Mesenchymal stem cell (in vitro differentiated cells and primary cell): ENCODE results near the gene DIS3L2.
"Not testable (repeated sequence)": the region's sequence is repeated elsewhere in the genome, so short reads cannot be mapped to it uniquely, and the experiment has no call there.

Experiments used
- DNase-seq: peaks from one replicate; pipeline ENCODE4 v3.0.0-alpha.2; 2013
- H2AFZ ChIP-seq: one replicate; pipeline ENCODE4 v1.6.1; 2013; ENCODE audit warnings: low read depth, mild to moderate bottlenecking, control low read depth, inconsistent platforms, low read length, moderate library complexity
- H2AK5ac ChIP-seq: 2 replicates; pipeline ENCODE4 v1.6.1; 2013; ENCODE audit warnings: low read length, moderate library complexity, mild to moderate bottlenecking, inconsistent platforms; ENCODE audit not compliant: severe bottlenecking
- H2BK120ac ChIP-seq: one replicate; pipeline ENCODE4 v1.6.1; 2013; ENCODE audit warnings: low read depth, mild to moderate bottlenecking, inconsistent platforms, low read length, moderate library complexity
- H2BK12ac ChIP-seq, 2 experiments: one replicate each; pipeline ENCODE4 v1.6.1; 2013; ENCODE audit warnings: inconsistent platforms in 2 of 2, low read length in 2 of 2, mild to moderate bottlenecking in 2 of 2, moderate library complexity in 2 of 2, control low read depth in 1 of 2
- H2BK15ac ChIP-seq: one replicate; pipeline ENCODE4 v1.6.1; 2013; ENCODE audit warnings: mild to moderate bottlenecking, low read depth, inconsistent platforms; ENCODE audit not compliant: poor library complexity, severe bottlenecking
- H2BK5ac ChIP-seq: 2 replicates; pipeline ENCODE4 v1.6.1; 2013; ENCODE audit warnings: low read depth, mild to moderate bottlenecking, low read length, control low read depth, inconsistent platforms; ENCODE audit not compliant: poor library complexity, severe bottlenecking
- H3K14ac ChIP-seq, 2 experiments: one replicate each; pipeline ENCODE4 v1.6.1; 2013; ENCODE audit warnings: inconsistent platforms in 2 of 2, low read length in 2 of 2, control low read depth in 1 of 2, mild to moderate bottlenecking in 1 of 2, moderate library complexity in 1 of 2
- H3K18ac ChIP-seq, 2 experiments: one replicate each; pipeline ENCODE4 v1.6.1; 2013; ENCODE audit warnings: inconsistent platforms in 2 of 2, low read length in 2 of 2, control low read depth in 1 of 2, low read depth in 1 of 2, mild to moderate bottlenecking in 1 of 2
- H3K23ac ChIP-seq, 2 experiments: one replicate each; pipeline ENCODE4 v1.6.1; 2013; ENCODE audit warnings: inconsistent platforms in 2 of 2, low read length in 2 of 2, mild to moderate bottlenecking in 2 of 2, moderate library complexity in 2 of 2, control low read depth in 1 of 2
- H3K27ac ChIP-seq: 2 replicates; pipeline ENCODE4 v1.5.1; 2013; ENCODE audit warnings: mild to moderate bottlenecking, moderate library complexity, low read length, control low read depth, inconsistent platforms; ENCODE audit not compliant: poor library complexity, severe bottlenecking
- H3K27me3 ChIP-seq, 2 experiments: 2 replicates each; pipeline versions ENCODE4 v1.6.1 to v1.7.0; 2013; ENCODE audit warnings: low read length in 2 of 2, mild to moderate bottlenecking in 2 of 2, moderate library complexity in 2 of 2, control low read depth in 1 of 2, inconsistent platforms in 1 of 2; ENCODE audit not compliant: control insufficient read depth in 1 of 2, insufficient read depth in 1 of 2
- H3K36me3 ChIP-seq, 2 experiments: 2 replicates each; pipeline versions ENCODE4 v1.6.1 to v1.7.0; 2013; ENCODE audit warnings: low read length in 2 of 2, control low read depth in 1 of 2, inconsistent platforms in 1 of 2, low read depth in 1 of 2, mild to moderate bottlenecking in 1 of 2; ENCODE audit not compliant: insufficient read depth in 2 of 2, control insufficient read depth in 1 of 2
- H3K4ac ChIP-seq, 2 experiments: one replicate each; pipeline ENCODE4 v1.6.1; 2013; ENCODE audit warnings: inconsistent platforms in 2 of 2, low read length in 2 of 2, mild to moderate bottlenecking in 2 of 2, moderate library complexity in 2 of 2, control low read depth in 1 of 2, low read depth in 1 of 2
- H3K4me1 ChIP-seq: 2 replicates; pipeline ENCODE4 v1.6.1; 2013; ENCODE audit warnings: low read depth, low read length, control low read depth; ENCODE audit not compliant: control insufficient read depth, insufficient read depth
- H3K4me2 ChIP-seq: 2 replicates; pipeline ENCODE4 v1.6.1; 2013; ENCODE audit warnings: low read length, mild to moderate bottlenecking, inconsistent platforms; ENCODE audit not compliant: poor library complexity, severe bottlenecking
- H3K4me3 ChIP-seq, 2 experiments: 2 replicates each; pipeline versions ENCODE4 v1.5.1 to v1.7.0; 2013; ENCODE audit warnings: low read length in 2 of 2, mild to moderate bottlenecking in 2 of 2, control low read depth in 1 of 2, low read depth in 1 of 2; ENCODE audit not compliant: insufficient read depth in 1 of 2
- H3K79me1 ChIP-seq: replicated peaks from 2 replicates; pipeline ENCODE4 v1.6.1; 2013; ENCODE audit warnings: mild to moderate bottlenecking, control low read depth, low read length, inconsistent platforms; ENCODE audit not compliant: poor library complexity, severe bottlenecking
- H3K9ac ChIP-seq: 2 replicates; pipeline ENCODE4 v1.7.0; 2013; ENCODE audit warnings: mild to moderate bottlenecking, low read length, moderate library complexity
- H3K9me3 ChIP-seq: 2 replicates; pipeline ENCODE4 v1.7.0; 2013; ENCODE audit warnings: mild to moderate bottlenecking, low read length; ENCODE audit not compliant: control insufficient read depth
- H4K8ac ChIP-seq: one replicate; pipeline ENCODE4 v1.6.1; 2013; ENCODE audit warnings: inconsistent platforms, mild to moderate bottlenecking, low read length, moderate library complexity
- H4K91ac ChIP-seq: one replicate; pipeline ENCODE4 v1.6.1; 2013; ENCODE audit warnings: mild to moderate bottlenecking, low read length, inconsistent platforms
- WGBS: methylation state at CpG from one replicate; pipeline ENCODE4 v1.1.7; 2013; ENCODE audit warnings: mixed read lengths; 5-methylcytosine and 5-hydroxymethylcytosine counted together

DIS3L2 gene

DNA sequence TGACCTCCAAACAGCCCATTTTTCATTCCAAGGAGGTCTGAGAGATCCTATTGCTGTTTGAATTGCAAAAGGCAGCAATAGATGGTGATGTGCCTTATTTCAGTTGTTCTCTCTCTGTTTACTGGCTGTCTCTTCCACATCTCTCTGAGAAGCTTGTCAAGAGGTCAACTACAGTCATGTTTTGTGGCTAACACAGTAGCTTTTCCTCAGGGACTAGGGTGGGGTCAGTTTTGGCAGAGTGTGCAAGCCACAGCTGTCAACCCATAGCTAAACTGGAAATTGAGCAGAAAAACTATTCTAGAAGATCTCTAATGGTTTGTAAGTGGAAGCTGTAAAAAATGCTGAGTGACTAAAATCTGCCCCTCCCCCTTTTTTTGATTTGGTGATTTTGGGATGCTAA lies 67.1 kb downstream of the DIS3L2 start:
- H3K27me3 ChIP-seq = no peaks in the 10 kb centered on the region
- H3K18ac ChIP-seq = no peak overlapping the region
- no peak overlapping the region for H2BK12ac ChIP-seq
- no peaks in the 10 kb centered on the region for H3K4me1 ChIP-seq
- H3K27ac ChIP-seq = no peak overlapping the region
- peaks cover 8% of the 10 kb centered on the region for H3K79me1 ChIP-seq
- H4K8ac ChIP-seq = no peak overlapping the region
- no peak overlapping the region for H3K4me3 ChIP-seq
- H3K14ac ChIP-seq = no peak overlapping the region
- H2BK15ac ChIP-seq = no peak overlapping the region
- H2AFZ ChIP-seq = no peak overlapping the region
- no peak overlapping the region for H3K4me2 ChIP-seq
- H3K23ac ChIP-seq = no peak overlapping the region
- H3K4ac ChIP-seq = no peak overlapping the region
- no peak overlapping the region for H3K9ac ChIP-seq
- H2AK5ac ChIP-seq = no peak overlapping the region
- peaks cover 3 to 43% of the 10 kb centered on the region in 2 experiments for H3K36me3 ChIP-seq
- no peak overlapping the region for H2BK5ac ChIP-seq
- H4K91ac ChIP-seq = no peak overlapping the region
- H3K9me3 ChIP-seq = no peaks in the 10 kb centered on the region
- H2BK120ac ChIP-seq = no peak overlapping the region
- DNase-seq = peak; percentile 26

DNA sequence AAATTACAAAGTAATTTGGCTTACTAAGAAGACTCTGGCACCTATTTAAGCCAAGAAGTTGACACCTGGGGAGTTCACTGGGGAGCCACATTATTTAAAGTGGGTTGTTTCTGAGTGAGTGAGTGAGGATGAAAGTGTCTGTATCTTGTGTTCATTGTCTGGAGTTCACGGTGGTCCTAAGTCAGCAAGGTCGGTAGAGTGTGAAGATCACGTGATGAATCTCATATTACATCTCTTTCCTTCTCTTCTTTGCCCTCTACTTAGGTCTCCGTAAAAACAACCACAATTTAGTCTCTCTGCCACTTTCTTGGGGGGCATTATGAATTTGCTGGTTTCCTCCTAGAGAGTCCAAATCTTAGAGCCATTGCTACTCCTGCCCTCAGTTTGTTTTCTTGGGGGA lies 67.8 kb downstream of the DIS3L2 start:
- Histone ChIP-seq H4K8ac (no peak overlapping the region), H3K27ac (no peak overlapping the region), H2BK120ac (no peak overlapping the region), H3K4me3 (no peak overlapping the region), H3K27me3 (no peaks in the 10 kb centered on the region), H3K4me2 (no peak overlapping the region), H3K23ac (no peak overlapping the region), H3K79me1 (peaks cover 8% of the 10 kb centered on the region), H2AK5ac (no peak overlapping the region), H2BK5ac (no peak overlapping the region), H4K91ac (no peak overlapping the region), H3K14ac (no peak overlapping the region), H3K4me1 (no peaks in the 10 kb centered on the region), H2AFZ (no peak overlapping the region), H3K18ac (no peak overlapping the region), H3K9ac (no peak overlapping the region), H2BK15ac (no peak overlapping the region), H3K9me3 (no peaks in the 10 kb centered on the region), H2BK12ac (no peak overlapping the region), H3K36me3 (peaks cover 3 to 36% of the 10 kb centered on the region in 2 experiments), H3K4ac (no peak overlapping the region)
- DNase-seq = no peak
- WGBS = 86% methylated on average over 3 of the region's 4 CpGs

DNA sequence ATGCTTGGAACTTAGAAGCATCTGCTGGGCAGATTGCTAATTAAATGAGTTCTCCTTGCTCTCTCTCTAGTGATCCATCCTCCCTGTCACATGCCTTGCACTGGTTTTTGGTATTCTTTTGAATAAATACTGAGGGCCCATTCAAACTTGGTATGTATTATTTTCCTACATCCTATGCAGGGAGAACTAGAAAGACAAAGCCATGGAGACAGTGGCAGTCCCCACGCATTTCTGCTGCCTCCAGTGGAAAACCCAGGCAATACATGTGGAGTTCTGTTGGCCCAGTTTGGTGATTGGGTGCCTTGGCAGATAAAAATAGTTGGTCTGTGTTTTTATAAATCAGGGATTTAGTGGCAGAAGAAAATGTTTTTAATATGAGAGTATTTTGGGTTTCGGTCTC lies 68.7 kb downstream of the DIS3L2 start:
- Histone ChIP-seq H3K9ac (no peak overlapping the region), H2BK5ac (no peak overlapping the region), H2AFZ (no peak overlapping the region), H4K8ac (no peak overlapping the region), H2BK12ac (no peak overlapping the region), H2AK5ac (no peak overlapping the region), H3K9me3 (no peaks in the 10 kb centered on the region), H3K18ac (no peak overlapping the region), H2BK15ac (no peak overlapping the region), H2BK120ac (no peak overlapping the region), H3K4me1 (no peaks in the 10 kb centered on the region), H3K27me3 (no peaks in the 10 kb centered on the region), H3K4ac (no peak overlapping the region), H3K4me2 (no peak overlapping the region), H3K36me3 (peaks cover 3 to 27% of the 10 kb centered on the region in 2 experiments), H3K14ac (no peak overlapping the region), H3K4me3 (no peak overlapping the region), H4K91ac (no peak overlapping the region), H3K27ac (no peak overlapping the region), H3K23ac (no peak overlapping the region), H3K79me1 (peaks cover 8% of the 10 kb centered on the region)
- no peak for DNase-seq
- 97% methylated on average over 2 of the region's 2 CpGs for WGBS

DNA sequence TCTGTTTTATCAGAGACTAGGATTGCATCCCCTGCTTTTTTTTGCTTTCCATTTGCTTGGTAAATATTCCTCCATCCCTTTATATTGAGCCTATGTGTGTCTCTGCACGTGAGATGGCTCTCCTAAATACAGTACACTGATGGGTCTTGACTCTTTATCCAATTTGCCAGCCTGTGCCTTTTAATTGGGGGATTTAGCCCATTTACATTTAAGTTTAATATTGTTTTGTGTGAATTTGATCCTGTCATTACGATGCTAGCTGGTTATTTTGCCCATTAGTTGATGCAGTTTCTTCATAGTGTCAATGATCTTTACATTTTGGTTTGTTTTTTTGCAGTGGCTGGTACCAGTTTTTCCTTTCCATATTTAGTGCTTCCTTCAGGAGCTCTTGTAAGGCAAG lies 73.8 kb downstream of the DIS3L2 start:
- Histone ChIP-seq H3K36me3 (peaks cover 11 to 13% of the 10 kb centered on the region in 2 experiments), H3K79me1 (peaks cover 26% of the 10 kb centered on the region)
- WGBS = 98% methylated on average over 2 of the region's 2 CpGs
- not testable (repeated sequence) for H3K4me2 ChIP-seq, DNase-seq, H3K23ac ChIP-seq, H3K27ac ChIP-seq, H3K27me3 ChIP-seq, H2BK12ac ChIP-seq, H4K91ac ChIP-seq, H3K4me3 ChIP-seq, H3K18ac ChIP-seq, H2BK5ac ChIP-seq, H3K14ac ChIP-seq, H2BK120ac ChIP-seq, H2BK15ac ChIP-seq, H3K9ac ChIP-seq, H3K4ac ChIP-seq, H2AK5ac ChIP-seq, H3K4me1 ChIP-seq, H3K9me3 ChIP-seq, H2AFZ ChIP-seq, H4K8ac ChIP-seq
